Ovary (tissue), 9 donors: ENCODE results near the gene ATAD2B. TPM values are rescaled to one million over a fixed set of nuclear protein-coding genes. Genes with fewer than 3 reads are reported as not detected.

Source experiments
- DNase-seq, 5 donors: peaks; one replicate each; pipeline ENCODE4 v3.0.0-alpha.2; 2019 to 2020
- H3K27ac ChIP-seq, 2 donors: fragments of 200-600 bp; one replicate each; pipeline versions ENCODE4 v1.5.1 to v1.8.0; 2019 to 2022
- H3K27me3 ChIP-seq: fragments of 200-600 bp; one replicate; pipeline ENCODE4 v1.8.0; 2022
- H3K36me3 ChIP-seq: fragments of 200-600 bp; sonication (generic); one replicate; pipeline ENCODE4 v1.5.1; 2019
- H3K4me1 ChIP-seq: one replicate; pipeline ENCODE4 v1.8.1; 2013; ENCODE audit warnings: mild to moderate bottlenecking, moderate library complexity; ENCODE audit not compliant: insufficient read depth
- H3K4me3 ChIP-seq: fragments of 200-600 bp; sonication (generic); one replicate; pipeline ENCODE4 v1.5.1; 2017
- H3K9me3 ChIP-seq, 2 donors: fragments of 200-600 bp in 1 of 2; sonication (generic) in 1 of 2; one replicate each; pipeline versions ENCODE4 v1.5.1 to v1.8.1; 2013 to 2019; ENCODE audit warnings: mild to moderate bottlenecking in 1 of 2, moderate library complexity in 1 of 2
- CTCF ChIP-seq, 3 donors: fragments of 450-650 bp in 2 of 3; fragments of 200-600 bp in 1 of 3; IDR thresholded peaks; one replicate each; pipeline versions ENCODE4 v1.5.1 to v1.8.0; 2016 to 2022; ENCODE audit warnings: antibody characterized with exemption in 3 of 3, mild to moderate bottlenecking in 1 of 3
- EP300 ChIP-seq: sonication (generic); formaldehyde crosslinking; IDR thresholded peaks from one replicate; pipeline ENCODE4 v1.6.1; 2017; ENCODE audit warnings: antibody characterized with exemption
- POLR2A ChIP-seq: fragments of 450-650 bp; IDR thresholded peaks from one replicate; pipeline ENCODE4 v1.6.1; 2017; ENCODE audit warnings: antibody characterized with exemption, mild to moderate bottlenecking, moderate library complexity
- WGBS, 3 donors: extraction: QIAGEN DNeasy Blood & Tissue Kit in 1 of 3; methylation state at CpG; one replicate each; pipeline versions ENCODE4 v1.1.5 to v1.1.7; 2013 to 2017; 5-methylcytosine and 5-hydroxymethylcytosine counted together
- intact Hi-C, 4 donors: fragments of 100-400 bp; cut with DNase I; formaldehyde crosslinking; loops; one replicate each; pipeline versions ENCODE4 v1.11.0 to v1.15.1; 2022 to 2023
- polyA plus RNA-seq, 2 donors: library from polyadenylated mRNA; stranded (reverse); fragments of 200-250 nt in 1 of 2; fragments of 350-450 nt in 1 of 2; fragmentation: Illumina TruSeq in 1 of 2; extraction: RNeasy Lipid Tissue Mini Kit (QIAGEN cat#74804) in 1 of 2; gene quantifications; one replicate each; pipeline ENCODE4 v1.2.3, GENCODE V29; 2013 to 2014
- total RNA-seq, 7 donors: library from RNA; depleted of rRNA in 2 of 7; stranded (reverse); fragments of >200 nt in 2 of 7; fragmentation: NEBNext Ultra II Directional in 3 of 7; extraction: Animal tissue kit (Norgen Biotek cat#: 25700) in 3 of 7; gene quantifications; one replicate each; pipeline versions ENCODE4 v1.1.0 to v1.2.4, GENCODE V29; 2016 to 2023
- donor health status: DM: no; HTN: no; CAD: no; lungs with moderate emphysema.
- donor health status: DM: no; HTN: no; CAD: no.
- donor health status: Bipolar disorder and iron deficiency.
- donor health status: DM: yes; HTN: yes; CAD: no.
- donor health status: DM: no; HTN: no; CAD: no.
- donor health status: DM: yes; HTN: yes; CAD: no.

The ATAD2B gene
- total and polyA plus RNA-seq, 9 donors: 4.5 to 29.6 (median 19.8) TPM

- no peak for TF ChIP-seq POLR2A
- TF ChIP-seq CTCF (IDR thresholded peaks at IDR 0.05): no peak
- TF ChIP-seq EP300: no peak
Observed at GRCh38 chr2:23826040-23826439, 100.9 kb downstream of the ATAD2B start.

GRCh38 chr2:23824777-23825212, 102.1 kb downstream of the ATAD2B start:
- DNase-seq: no peak
- peaks cover 3% of the 10 kb centered on the region for H3K4me1 ChIP-seq
- no peaks in the 10 kb centered on the region for H3K27me3 ChIP-seq
- peak in 2 of 3 donors; percentile 45 to 49 for TF ChIP-seq CTCF (IDR thresholded peaks at IDR 0.05)
- no peak for TF ChIP-seq EP300
- H3K4me3 ChIP-seq: no peak overlapping the region
- H3K27ac ChIP-seq: no peak overlapping the region
- intact Hi-C loops: no loop called here
- WGBS, 3 donors: 2 to 13% (median 7%) methylated on average over 2 of the region's 2 CpGs
- no peaks in the 10 kb centered on the region for H3K9me3 ChIP-seq
- no peaks in the 10 kb centered on the region for H3K36me3 ChIP-seq

More at GRCh38 chr2:23826040-23826439, 100.9 kb downstream of the ATAD2B start:
- Histone ChIP-seq H3K27ac (no peak overlapping the region), H3K4me3 (no peak overlapping the region), H3K9me3 (no peaks in the 10 kb centered on the region), H3K27me3 (no peaks in the 10 kb centered on the region), H3K4me1 (peaks cover 3% of the 10 kb centered on the region), H3K36me3 (no peaks in the 10 kb centered on the region)
- WGBS, 3 donors: 91 to 92% (median 92%) methylated on average over 2 of the region's 2 CpGs
- intact Hi-C loops: no loop called here
- no peak for DNase-seq

- peaks cover 3% of the 10 kb centered on the region for H3K4me1 ChIP-seq
- H3K27ac ChIP-seq: no peak overlapping the region
- DNase-seq: no peak
- H3K36me3 ChIP-seq: no peaks in the 10 kb centered on the region
- intact Hi-C loops: no loop called here
- no peaks in the 10 kb centered on the region for H3K9me3 ChIP-seq
- H3K4me3 ChIP-seq: no peak overlapping the region
- WGBS, 3 donors: 67 to 70% (median 68%) methylated on average over 4 of the region's 4 CpGs
- no peaks in the 10 kb centered on the region for H3K27me3 ChIP-seq
- TF ChIP-seq CTCF (IDR thresholded peaks at IDR 0.05) (no peak), POLR2A (no peak), EP300 (no peak)
Observed at GRCh38 chr2:23823863-23824262, 103.1 kb downstream of the ATAD2B start.

- no peak overlapping the region for H3K4me3 ChIP-seq
- 89 to 96% (median 90%) methylated on average over 2 of the region's 2 CpGs for WGBS, 3 donors
- intact Hi-C loops: no loop called here
- TF ChIP-seq EP300 (no peak), CTCF (IDR thresholded peaks at IDR 0.05) (no peak), POLR2A (no peak)
- no peak for DNase-seq
- H3K9me3 ChIP-seq: no peaks in the 10 kb centered on the region
- no peaks in the 10 kb centered on the region for H3K4me1 ChIP-seq
- H3K36me3 ChIP-seq: no peaks in the 10 kb centered on the region
- no peaks in the 10 kb centered on the region for H3K27me3 ChIP-seq
- H3K27ac ChIP-seq: no peak overlapping the region
Observed at GRCh38 chr2:23814963-23815362, 112.0 kb downstream of the ATAD2B start.
